K562 treated with DMSO at 1 percent for 24 hours (cell line): Measurements from ENCODE around the gene TOMM40. TPM values are rescaled to one million over a fixed set of nuclear protein-coding genes. Genes with fewer than 3 reads are reported as not detected.

Experiments
- total RNA-seq: library from RNA; unstranded; fragments of 300-600 nt; gene quantifications from 2 replicates; pipeline ENCODE4 v1.2.3, GENCODE V29; 2022; ENCODE audit warnings: low read depth; ENCODE audit not compliant: insufficient read depth

The TOMM40 gene
- 105 and 129 TPM in 2 replicates for total RNA-seq

GRCh38 chr19:44891016-44891882, at the start of gene TOMM40:
Gene TOMM40 (plus strand): TSS chr19:44891254. CDS start chr19:44891416, 162 bp downstream.

GRCh38 chr19:44845612-44846454, 45.2 kb upstream of the TOMM40 start, which contains the start of gene NECTIN2:
Gene NECTIN2 (plus strand): TSS chr19:44846297. CDS start chr19:44846526, 229 bp downstream.

GRCh38 chr19:44905437-44906160, 14.5 kb downstream of the TOMM40 start, which contains the start of gene APOE:
Gene APOE (plus strand): TSS chr19:44905796. CDS start chr19:44906625, 829 bp downstream.

GRCh38 chr19:44914433-44915206, 23.6 kb downstream of the TOMM40 start, which contains the start of gene APOC1:
Gene APOC1 (plus strand): TSS chr19:44914608. CDS start chr19:44914892, 284 bp downstream.

GRCh38 chr19:44942067-44942571, 51.1 kb downstream of the TOMM40 start, which contains the start of gene APOC4:
Gene APOC4 (plus strand): TSS chr19:44942237. CDS start chr19:44942278, 41 bp downstream.

Other genes starting within 250 kb of the TOMM40 start
- gene PVR, start 247.3 kb upstream of the TOMM40 start, total RNA-seq: 15.8 and 17.1 TPM in 2 replicates
- 2.1 TPM in 2 replicates for gene CEACAM19, start 219.8 kb upstream of the TOMM40 start, total RNA-seq
- not detected in 2 replicates for gene CEACAM16, start 192.1 kb upstream of the TOMM40 start, total RNA-seq
- gene BCL3, start 142.5 kb upstream of the TOMM40 start, total RNA-seq: 39.7 and 42.3 TPM in 2 replicates
- gene CBLC, start 113.4 kb upstream of the TOMM40 start, total RNA-seq: not detected in 2 replicates
- gene BCAM, start 82.2 kb upstream of the TOMM40 start, total RNA-seq: 7.7 and 8.2 TPM in 2 replicates
- gene NECTIN2, start 45.0 kb upstream of the TOMM40 start, total RNA-seq: 136 and 143 TPM in 2 replicates
- 1,323 and 1,421 TPM in 2 replicates for gene APOE, start 14.5 kb downstream of the TOMM40 start, total RNA-seq
- gene APOC1, start 23.4 kb downstream of the TOMM40 start, total RNA-seq: 674 and 701 TPM in 2 replicates
- not detected in 2 replicates for gene APOC4, start 51.0 kb downstream of the TOMM40 start, total RNA-seq
- not detected in 2 replicates for gene APOC2, start 54.8 kb downstream of the TOMM40 start, total RNA-seq
- gene CLPTM1, start 64.1 kb downstream of the TOMM40 start, total RNA-seq: 95.5 and 102 TPM in 2 replicates
- 36.8 and 40.3 TPM in 2 replicates for gene RELB, start 110.2 kb downstream of the TOMM40 start, total RNA-seq
- 40.8 and 51.2 TPM in 2 replicates for gene CLASRP, start 147.8 kb downstream of the TOMM40 start, total RNA-seq
- 8.4 and 8.7 TPM in 2 replicates for gene ZNF296, start 185.2 kb downstream of the TOMM40 start, total RNA-seq
- gene GEMIN7, start 188.0 kb downstream of the TOMM40 start, total RNA-seq: 47.4 and 55.6 TPM in 2 replicates
- 23.1 and 28.4 TPM in 2 replicates for gene PPP1R37, start 201.9 kb downstream of the TOMM40 start, total RNA-seq